DND-41 (cell line): ENCODE results near the gene NMRK1.

Experiments used
- CTCF ChIP-seq: IDR thresholded peaks from 2 replicates; pipeline ENCODE4 v1.5.1; 2012; ENCODE audit warnings: borderline replicate concordance, low read length, moderate library complexity, mild to moderate bottlenecking; ENCODE audit not compliant: poor library complexity, severe bottlenecking; ENCODE audit errors: extremely low read depth
- EZH2 ChIP-seq: IDR thresholded peaks from 3 replicates; pipeline ENCODE4 v1.6.1; 2012; ENCODE audit warnings: borderline replicate concordance, low read depth, mild to moderate bottlenecking, moderate library complexity, low read length, inconsistent platforms; ENCODE audit not compliant: severe bottlenecking

DNA sequence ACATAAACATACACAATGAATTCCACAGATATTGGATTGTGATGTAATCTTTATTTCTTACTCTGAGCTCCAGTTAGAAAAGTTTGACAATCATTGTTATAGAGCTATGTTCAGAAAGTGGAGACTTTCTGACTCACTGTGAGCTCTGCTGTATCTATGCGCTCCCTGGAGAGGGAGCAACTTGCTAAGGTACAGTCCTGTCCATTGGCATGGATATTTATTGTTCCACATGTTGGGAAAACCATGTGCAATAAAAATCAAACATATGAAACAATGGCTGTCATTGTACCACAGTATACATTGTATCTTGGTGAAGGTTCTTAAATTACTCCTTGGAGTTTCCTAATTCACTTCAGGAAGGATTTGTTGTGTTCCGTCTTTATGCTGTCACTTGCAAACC, 26.8 kb downstream of the NMRK1 start:
- TF ChIP-seq CTCF: no peak
- TF ChIP-seq EZH2: no peak
